IMR-90 (cell line): ENCODE measurements around the gene FOXP1.

Experiments
- FOS ChIP-seq: fragments of 150-350 bp; IDR thresholded peaks from 2 replicates; pipeline ENCODE4 v1.6.1; 2016; ENCODE audit warnings: low read depth, low read length
- MAFK ChIP-seq: IDR thresholded peaks from 2 replicates; pipeline ENCODE4 v1.6.1; 2012; ENCODE audit warnings: low read depth, low read length, improper control_type of control experiment
- MAZ ChIP-seq: IDR thresholded peaks from 2 replicates; pipeline ENCODE4 v1.6.1; 2012; ENCODE audit warnings: low read depth, mild to moderate bottlenecking, low read length, improper control_type of control experiment, moderate library complexity, borderline replicate concordance
- POLR2A ChIP-seq: IDR thresholded peaks from 2 replicates; pipeline ENCODE4 v1.6.1; 2012; ENCODE audit warnings: mild to moderate bottlenecking, low read depth, low read length
- TF ChIP-seq, protein P1 (sequence below): fragments of 150-350 bp; IDR thresholded peaks from 2 replicates; pipeline ENCODE4 v1.6.1; 2017; ENCODE audit warnings: mild to moderate bottlenecking, antibody characterized with exemption, low read length, low read depth
- TF ChIP-seq, protein P2 (sequence below): conservative IDR thresholded peaks from 2 replicates; pipeline ENCODE4 v1.5.1; 2012; ENCODE audit warnings: mild to moderate bottlenecking, low read depth, low read length, improper control_type of control experiment

GRCh38 chr3:71166339-71167240, 416.9 kb downstream of the FOXP1 start:
- TF ChIP-seq, protein P1, sequence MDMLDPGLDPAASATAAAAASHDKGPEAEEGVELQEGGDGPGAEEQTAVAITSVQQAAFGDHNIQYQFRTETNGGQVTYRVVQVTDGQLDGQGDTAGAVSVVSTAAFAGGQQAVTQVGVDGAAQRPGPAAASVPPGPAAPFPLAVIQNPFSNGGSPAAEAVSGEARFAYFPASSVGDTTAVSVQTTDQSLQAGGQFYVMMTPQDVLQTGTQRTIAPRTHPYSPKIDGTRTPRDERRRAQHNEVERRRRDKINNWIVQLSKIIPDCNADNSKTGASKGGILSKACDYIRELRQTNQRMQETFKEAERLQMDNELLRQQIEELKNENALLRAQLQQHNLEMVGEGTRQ, result no peak
- TF ChIP-seq POLR2A (no peak), MAZ (no peak), FOS (no peak), MAFK (no peak)
- TF ChIP-seq, protein P2, sequence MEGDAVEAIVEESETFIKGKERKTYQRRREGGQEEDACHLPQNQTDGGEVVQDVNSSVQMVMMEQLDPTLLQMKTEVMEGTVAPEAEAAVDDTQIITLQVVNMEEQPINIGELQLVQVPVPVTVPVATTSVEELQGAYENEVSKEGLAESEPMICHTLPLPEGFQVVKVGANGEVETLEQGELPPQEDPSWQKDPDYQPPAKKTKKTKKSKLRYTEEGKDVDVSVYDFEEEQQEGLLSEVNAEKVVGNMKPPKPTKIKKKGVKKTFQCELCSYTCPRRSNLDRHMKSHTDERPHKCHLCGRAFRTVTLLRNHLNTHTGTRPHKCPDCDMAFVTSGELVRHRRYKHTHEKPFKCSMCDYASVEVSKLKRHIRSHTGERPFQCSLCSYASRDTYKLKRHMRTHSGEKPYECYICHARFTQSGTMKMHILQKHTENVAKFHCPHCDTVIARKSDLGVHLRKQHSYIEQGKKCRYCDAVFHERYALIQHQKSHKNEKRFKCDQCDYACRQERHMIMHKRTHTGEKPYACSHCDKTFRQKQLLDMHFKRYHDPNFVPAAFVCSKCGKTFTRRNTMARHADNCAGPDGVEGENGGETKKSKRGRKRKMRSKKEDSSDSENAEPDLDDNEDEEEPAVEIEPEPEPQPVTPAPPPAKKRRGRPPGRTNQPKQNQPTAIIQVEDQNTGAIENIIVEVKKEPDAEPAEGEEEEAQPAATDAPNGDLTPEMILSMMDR, result no peak
